ENCODE data around the gene RNF224.
"Not testable (repeated sequence)": the region's sequence is repeated elsewhere in the genome, so short reads cannot be mapped to it uniquely, and the experiment has no call there.

DNA sequence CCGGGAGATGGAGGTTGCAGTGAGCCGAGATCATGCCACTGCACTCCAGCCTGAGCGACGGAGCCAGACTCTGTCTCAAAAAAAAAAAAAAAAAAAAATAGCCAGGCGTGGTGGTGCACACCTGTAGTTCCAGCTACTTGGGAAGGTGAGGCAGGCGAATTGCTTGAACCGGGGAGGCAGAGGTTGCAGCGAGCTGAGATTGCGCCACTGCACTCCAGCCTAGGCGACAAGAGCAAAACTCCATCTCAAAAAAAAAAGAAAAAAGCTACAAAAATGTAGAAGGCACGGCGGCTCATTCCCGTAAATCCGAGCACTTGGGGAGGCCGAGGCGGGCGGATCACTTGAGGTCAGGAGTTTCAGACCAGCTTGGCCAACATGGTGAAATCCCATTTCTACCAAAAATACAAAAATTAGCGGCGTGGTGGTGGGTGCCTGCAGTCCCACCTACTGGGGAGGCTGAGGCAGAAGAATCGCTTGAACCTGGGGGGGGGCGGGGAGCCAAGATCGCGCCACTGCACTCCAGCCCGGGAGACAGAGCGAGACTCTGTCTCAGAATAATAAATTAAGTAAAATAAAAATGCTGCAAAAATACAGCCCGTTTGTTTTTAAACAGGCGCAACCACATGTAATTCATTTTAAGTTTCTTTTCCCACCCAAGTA is 12.4 kb downstream of the RNF224 start:
- TF ChIP-seq, protein P1, sequence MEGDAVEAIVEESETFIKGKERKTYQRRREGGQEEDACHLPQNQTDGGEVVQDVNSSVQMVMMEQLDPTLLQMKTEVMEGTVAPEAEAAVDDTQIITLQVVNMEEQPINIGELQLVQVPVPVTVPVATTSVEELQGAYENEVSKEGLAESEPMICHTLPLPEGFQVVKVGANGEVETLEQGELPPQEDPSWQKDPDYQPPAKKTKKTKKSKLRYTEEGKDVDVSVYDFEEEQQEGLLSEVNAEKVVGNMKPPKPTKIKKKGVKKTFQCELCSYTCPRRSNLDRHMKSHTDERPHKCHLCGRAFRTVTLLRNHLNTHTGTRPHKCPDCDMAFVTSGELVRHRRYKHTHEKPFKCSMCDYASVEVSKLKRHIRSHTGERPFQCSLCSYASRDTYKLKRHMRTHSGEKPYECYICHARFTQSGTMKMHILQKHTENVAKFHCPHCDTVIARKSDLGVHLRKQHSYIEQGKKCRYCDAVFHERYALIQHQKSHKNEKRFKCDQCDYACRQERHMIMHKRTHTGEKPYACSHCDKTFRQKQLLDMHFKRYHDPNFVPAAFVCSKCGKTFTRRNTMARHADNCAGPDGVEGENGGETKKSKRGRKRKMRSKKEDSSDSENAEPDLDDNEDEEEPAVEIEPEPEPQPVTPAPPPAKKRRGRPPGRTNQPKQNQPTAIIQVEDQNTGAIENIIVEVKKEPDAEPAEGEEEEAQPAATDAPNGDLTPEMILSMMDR (conservative IDR thresholded peaks at IDR 0.05; ENCODE audit: low read depth in 2 of 2), result not testable (repeated sequence)
- TF ChIP-seq JUNB (IDR thresholded peaks at IDR 0.05; ENCODE audit: unreplicated experiment); POLR2AphosphoS5 (IDR thresholded peaks at IDR 0.05; ENCODE audit: low read depth); EZH2phosphoT487 (IDR thresholded peaks at IDR 0.05; ENCODE audit: unreplicated experiment); EZH2 (IDR thresholded peaks at IDR 0.05; ENCODE audit: low read depth, unreplicated experiment); CREB1 (CRISPR knock-in tag; IDR thresholded peaks at IDR 0.05; ENCODE audit: low read depth): not testable (repeated sequence)
- TF ChIP-seq, protein P2, sequence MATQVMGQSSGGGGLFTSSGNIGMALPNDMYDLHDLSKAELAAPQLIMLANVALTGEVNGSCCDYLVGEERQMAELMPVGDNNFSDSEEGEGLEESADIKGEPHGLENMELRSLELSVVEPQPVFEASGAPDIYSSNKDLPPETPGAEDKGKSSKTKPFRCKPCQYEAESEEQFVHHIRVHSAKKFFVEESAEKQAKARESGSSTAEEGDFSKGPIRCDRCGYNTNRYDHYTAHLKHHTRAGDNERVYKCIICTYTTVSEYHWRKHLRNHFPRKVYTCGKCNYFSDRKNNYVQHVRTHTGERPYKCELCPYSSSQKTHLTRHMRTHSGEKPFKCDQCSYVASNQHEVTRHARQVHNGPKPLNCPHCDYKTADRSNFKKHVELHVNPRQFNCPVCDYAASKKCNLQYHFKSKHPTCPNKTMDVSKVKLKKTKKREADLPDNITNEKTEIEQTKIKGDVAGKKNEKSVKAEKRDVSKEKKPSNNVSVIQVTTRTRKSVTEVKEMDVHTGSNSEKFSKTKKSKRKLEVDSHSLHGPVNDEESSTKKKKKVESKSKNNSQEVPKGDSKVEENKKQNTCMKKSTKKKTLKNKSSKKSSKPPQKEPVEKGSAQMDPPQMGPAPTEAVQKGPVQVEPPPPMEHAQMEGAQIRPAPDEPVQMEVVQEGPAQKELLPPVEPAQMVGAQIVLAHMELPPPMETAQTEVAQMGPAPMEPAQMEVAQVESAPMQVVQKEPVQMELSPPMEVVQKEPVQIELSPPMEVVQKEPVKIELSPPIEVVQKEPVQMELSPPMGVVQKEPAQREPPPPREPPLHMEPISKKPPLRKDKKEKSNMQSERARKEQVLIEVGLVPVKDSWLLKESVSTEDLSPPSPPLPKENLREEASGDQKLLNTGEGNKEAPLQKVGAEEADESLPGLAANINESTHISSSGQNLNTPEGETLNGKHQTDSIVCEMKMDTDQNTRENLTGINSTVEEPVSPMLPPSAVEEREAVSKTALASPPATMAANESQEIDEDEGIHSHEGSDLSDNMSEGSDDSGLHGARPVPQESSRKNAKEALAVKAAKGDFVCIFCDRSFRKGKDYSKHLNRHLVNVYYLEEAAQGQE (IDR thresholded peaks at IDR 0.05; ENCODE audit: unreplicated experiment), result not testable (repeated sequence)
